Upper lobe of left lung (tissue), 6 donors: ENCODE data around the gene PCP2. TPM values are rescaled to one million over a fixed set of nuclear protein-coding genes. Genes with fewer than 3 reads are reported as not detected.
A peak's percentile ranks its signal among the peaks of the same experiment; 100 is the strongest.

Experiments used
- ATAC-seq, 2 donors: fragments of 200-7000 bp; cut with Tn5 transposase; one replicate each; pipeline ENCODE4 v1.9.1; 2022; ENCODE audit warnings: mild to moderate bottlenecking in 2 of 2, moderate library complexity in 2 of 2; ENCODE audit not compliant: low FRiP score in 2 of 2
- DNase-seq, 2 donors: peaks; one replicate each; pipeline ENCODE4 v3.0.0-alpha.2; 2019 to 2020
- H3K27ac ChIP-seq, 4 donors: fragments of 200-600 bp; sonication (generic); one replicate each; pipeline ENCODE4 v1.5.1; 2016 to 2019
- H3K27me3 ChIP-seq, 4 donors: fragments of 200-600 bp; sonication (generic); one replicate each; pipeline ENCODE4 v1.5.1; 2017 to 2019
- H3K36me3 ChIP-seq, 4 donors: fragments of 200-600 bp; sonication (generic); one replicate each; pipeline ENCODE4 v1.5.1; 2016 to 2019
- H3K4me1 ChIP-seq, 4 donors: fragments of 200-600 bp; sonication (generic); one replicate each; pipeline ENCODE4 v1.5.1; 2018 to 2019
- H3K4me3 ChIP-seq, 4 donors: fragments of 200-600 bp; sonication (generic); one replicate each; pipeline ENCODE4 v1.5.1; 2017 to 2019; ENCODE audit warnings: mild to moderate bottlenecking in 2 of 4, moderate library complexity in 1 of 4
- H3K9me3 ChIP-seq, 4 donors: fragments of 200-600 bp; sonication (generic); one replicate each; pipeline ENCODE4 v1.5.1; 2018 to 2019
- EP300 ChIP-seq, 4 donors: sonication (generic); formaldehyde crosslinking; IDR thresholded peaks; one replicate each; pipeline ENCODE4 v1.5.1; 2017; ENCODE audit warnings: antibody characterized with exemption in 4 of 4, control low read depth in 2 of 4
- POLR2A ChIP-seq, 4 donors: fragments of 450-650 bp; IDR thresholded peaks; one replicate each; pipeline ENCODE4 v1.5.1; 2016 to 2017; ENCODE audit warnings: antibody characterized with exemption in 4 of 4, mild to moderate bottlenecking in 2 of 4
- POLR2AphosphoS5 ChIP-seq, 2 donors: sonication (generic); formaldehyde crosslinking; IDR thresholded peaks; one replicate each; pipeline ENCODE4 v1.5.1; 2017; ENCODE audit warnings: antibody characterized with exemption in 2 of 2
- WGBS, 2 donors: methylation state at CpG; one replicate each; pipeline ENCODE4 v1.1.5; 2017 to 2018; 5-methylcytosine and 5-hydroxymethylcytosine counted together
- total RNA-seq, 6 donors: library from RNA; depleted of rRNA in 4 of 6; stranded (reverse); fragments of >200 nt in 4 of 6; gene quantifications; one replicate each; pipeline versions ENCODE4 v1.1.0 to v1.2.1, GENCODE V29; 2016 to 2021
- TF ChIP-seq, protein P1 (sequence below), 6 experiments: fragments of 450-650 bp in 4 of 6; fragments of 200-600 bp in 2 of 6; sonication (generic) in 2 of 6; IDR thresholded peaks; one replicate each; pipeline ENCODE4 v1.5.1; 2016 to 2019; ENCODE audit warnings: antibody characterized with exemption in 6 of 6
- donor health status: DM: no; HTN: no; CAD: no; lungs with moderate emphysema.
- donor health status: DM: no; HTN: yes; CAD: no; lungs with severe emphysema.

PCP2 gene
- total RNA-seq, 6 donors from 2014 or later, result 2.3 to 21.0 (median 3.3) TPM; not detected in 1

- Histone ChIP-seq H3K27ac (peak overlapping the region; percentile 24 to 94 (median 86)), H3K27me3 (no peaks in the 10 kb centered on the region), H3K4me1 (peaks cover 10 to 39% (median 32%) of the 10 kb centered on the region in 4 donors), H3K4me3 (no peak overlapping the region), H3K9me3 (no peaks in the 10 kb centered on the region), H3K36me3 (peaks cover 16 to 56% (median 40%) of the 10 kb centered on the region in 4 donors)
- no peak for TF ChIP-seq POLR2AphosphoS5 (IDR thresholded peaks at IDR 0.05)
- no peak for TF ChIP-seq POLR2A (IDR thresholded peaks at IDR 0.05)
- TF ChIP-seq, protein P1, sequence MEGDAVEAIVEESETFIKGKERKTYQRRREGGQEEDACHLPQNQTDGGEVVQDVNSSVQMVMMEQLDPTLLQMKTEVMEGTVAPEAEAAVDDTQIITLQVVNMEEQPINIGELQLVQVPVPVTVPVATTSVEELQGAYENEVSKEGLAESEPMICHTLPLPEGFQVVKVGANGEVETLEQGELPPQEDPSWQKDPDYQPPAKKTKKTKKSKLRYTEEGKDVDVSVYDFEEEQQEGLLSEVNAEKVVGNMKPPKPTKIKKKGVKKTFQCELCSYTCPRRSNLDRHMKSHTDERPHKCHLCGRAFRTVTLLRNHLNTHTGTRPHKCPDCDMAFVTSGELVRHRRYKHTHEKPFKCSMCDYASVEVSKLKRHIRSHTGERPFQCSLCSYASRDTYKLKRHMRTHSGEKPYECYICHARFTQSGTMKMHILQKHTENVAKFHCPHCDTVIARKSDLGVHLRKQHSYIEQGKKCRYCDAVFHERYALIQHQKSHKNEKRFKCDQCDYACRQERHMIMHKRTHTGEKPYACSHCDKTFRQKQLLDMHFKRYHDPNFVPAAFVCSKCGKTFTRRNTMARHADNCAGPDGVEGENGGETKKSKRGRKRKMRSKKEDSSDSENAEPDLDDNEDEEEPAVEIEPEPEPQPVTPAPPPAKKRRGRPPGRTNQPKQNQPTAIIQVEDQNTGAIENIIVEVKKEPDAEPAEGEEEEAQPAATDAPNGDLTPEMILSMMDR (IDR thresholded peaks at IDR 0.05), result no peak
- no peak for TF ChIP-seq EP300 (IDR thresholded peaks at IDR 0.05)
- DNase-seq (no peak), ATAC-seq (no peak)
- WGBS, 2 donors, result 94 to 96% methylated on average over 7 to 12 of the region's 12 CpGs
Measured at GRCh38 chr19:7617172-7617571, 16.3 kb downstream of the PCP2 start.

DNA sequence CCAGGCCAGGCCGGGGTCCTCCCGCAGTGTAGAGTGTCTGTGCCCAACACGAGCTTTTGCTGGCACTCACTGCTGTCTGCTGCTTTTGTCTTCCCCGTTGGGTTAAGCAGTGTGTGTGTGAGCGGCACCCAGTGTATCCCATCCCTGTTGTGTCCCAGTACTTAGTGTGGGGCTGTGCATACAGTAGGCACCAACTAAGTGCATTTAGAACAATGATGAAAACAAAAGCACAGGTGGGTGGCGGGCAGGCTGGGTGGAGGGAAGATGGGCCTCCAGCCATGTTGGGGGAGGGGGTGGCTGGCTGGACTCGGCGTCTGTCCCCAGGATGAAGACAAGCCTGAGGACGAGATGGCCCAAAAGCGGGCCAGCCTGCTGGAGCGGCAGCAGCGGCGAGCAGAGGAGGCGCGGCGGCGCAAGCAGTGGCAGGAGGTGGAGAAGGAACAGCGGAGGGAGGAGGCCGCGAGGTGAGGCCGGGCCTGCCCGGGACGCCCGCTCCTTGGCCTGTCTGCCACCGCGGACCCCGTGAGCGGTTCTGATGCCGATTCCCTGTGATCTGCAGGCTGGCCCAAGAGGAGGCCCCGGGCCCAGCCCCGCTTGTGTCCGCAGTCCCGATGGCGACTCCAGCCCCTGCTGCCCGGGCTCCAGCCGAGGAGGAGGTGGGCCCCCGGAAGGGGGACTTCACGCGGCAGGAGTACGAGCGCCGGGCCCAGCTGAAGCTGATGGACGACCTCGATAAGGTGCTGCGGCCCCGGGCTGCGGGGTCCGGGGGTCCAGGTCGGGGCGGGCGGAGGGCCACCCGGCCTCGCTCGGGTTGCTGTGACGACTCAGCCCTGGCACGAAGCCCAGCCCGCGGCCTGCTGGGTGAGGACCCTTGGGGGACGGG lies 18.4 kb downstream of the PCP2 start:
- DNase-seq, result peak in 1 of 2 donors; percentile 84
- no peak for ATAC-seq

DNA sequence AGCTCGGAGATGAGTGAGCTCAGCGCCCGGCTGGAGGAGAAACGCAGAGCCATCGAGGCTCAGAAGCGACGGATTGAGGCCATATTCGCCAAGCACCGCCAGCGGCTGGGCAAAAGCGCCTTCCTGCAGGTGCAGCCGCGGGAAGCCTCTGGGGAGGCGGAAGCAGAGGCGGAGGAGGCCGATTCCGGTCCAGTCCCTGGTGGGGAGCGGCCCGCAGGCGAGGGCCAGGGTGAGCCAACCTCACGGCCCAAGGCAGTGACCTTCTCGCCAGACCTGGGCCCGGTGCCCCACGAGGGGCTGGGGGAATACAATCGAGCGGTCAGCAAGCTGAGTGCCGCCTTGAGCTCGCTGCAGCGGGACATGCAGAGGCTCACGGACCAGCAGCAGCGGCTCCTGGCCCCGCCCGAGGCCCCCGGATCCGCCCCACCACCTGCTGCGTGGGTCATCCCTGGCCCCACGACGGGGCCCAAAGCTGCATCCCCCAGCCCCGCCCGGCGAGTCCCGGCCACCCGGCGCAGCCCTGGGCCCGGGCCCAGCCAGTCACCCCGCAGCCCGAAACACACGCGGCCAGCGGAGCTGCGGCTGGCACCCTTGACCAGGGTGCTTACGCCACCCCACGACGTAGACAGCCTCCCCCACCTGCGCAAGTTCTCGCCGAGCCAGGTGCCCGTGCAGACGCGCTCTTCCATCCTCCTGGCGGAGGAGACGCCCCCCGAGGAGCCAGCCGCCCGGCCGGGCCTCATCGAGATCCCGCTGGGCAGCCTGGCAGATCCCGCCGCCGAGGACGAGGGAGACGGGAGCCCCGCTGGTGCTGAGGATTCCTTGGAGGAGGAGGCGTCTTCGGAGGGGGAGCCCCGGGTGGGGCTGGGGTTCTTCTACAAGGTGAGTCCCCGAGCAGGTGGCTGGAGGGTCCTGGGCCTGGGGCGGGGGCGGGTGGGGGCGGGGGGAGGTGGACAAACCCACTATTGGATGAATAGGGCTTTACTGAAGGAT lies 20.9 kb downstream of the PCP2 start:
- no peak overlapping the region for H3K4me3 ChIP-seq
- 92 to 93% methylated on average over 17 to 78 of the region's 81 CpGs for WGBS, 2 donors
- TF ChIP-seq, protein P1 (IDR thresholded peaks at IDR 0.05), result no peak
- no peaks in the 10 kb centered on the region for H3K27me3 ChIP-seq
- DNase-seq (peak in 1 of 2 donors; percentile 79), ATAC-seq (no peak)
- no peak overlapping the region for H3K27ac ChIP-seq
- H3K4me1 ChIP-seq, result peaks cover 0 to 12% (median 6%) of the 10 kb centered on the region in 4 donors
- no peaks in the 10 kb centered on the region for H3K9me3 ChIP-seq
- H3K36me3 ChIP-seq, result peaks cover 0 to 32% (median 15%) of the 10 kb centered on the region in 4 donors

More for the DNA sequence above, 18.4 kb downstream of the PCP2 start:
- Histone ChIP-seq H3K9me3 (no peaks in the 10 kb centered on the region), H3K27ac (no peak overlapping the region), H3K36me3 (peaks cover 6 to 47% (median 25%) of the 10 kb centered on the region in 4 donors), H3K4me3 (no peak overlapping the region), H3K27me3 (no peaks in the 10 kb centered on the region), H3K4me1 (peaks cover 6 to 29% (median 24%) of the 10 kb centered on the region in 4 donors)
- TF ChIP-seq EP300 (IDR thresholded peaks at IDR 0.05) (no peak), POLR2A (IDR thresholded peaks at IDR 0.05) (no peak), POLR2AphosphoS5 (IDR thresholded peaks at IDR 0.05) (no peak)
- TF ChIP-seq, protein P1 (IDR thresholded peaks at IDR 0.05), result no peak
- 83 to 84% methylated on average over 52 to 59 of the region's 59 CpGs for WGBS, 2 donors

DNA sequence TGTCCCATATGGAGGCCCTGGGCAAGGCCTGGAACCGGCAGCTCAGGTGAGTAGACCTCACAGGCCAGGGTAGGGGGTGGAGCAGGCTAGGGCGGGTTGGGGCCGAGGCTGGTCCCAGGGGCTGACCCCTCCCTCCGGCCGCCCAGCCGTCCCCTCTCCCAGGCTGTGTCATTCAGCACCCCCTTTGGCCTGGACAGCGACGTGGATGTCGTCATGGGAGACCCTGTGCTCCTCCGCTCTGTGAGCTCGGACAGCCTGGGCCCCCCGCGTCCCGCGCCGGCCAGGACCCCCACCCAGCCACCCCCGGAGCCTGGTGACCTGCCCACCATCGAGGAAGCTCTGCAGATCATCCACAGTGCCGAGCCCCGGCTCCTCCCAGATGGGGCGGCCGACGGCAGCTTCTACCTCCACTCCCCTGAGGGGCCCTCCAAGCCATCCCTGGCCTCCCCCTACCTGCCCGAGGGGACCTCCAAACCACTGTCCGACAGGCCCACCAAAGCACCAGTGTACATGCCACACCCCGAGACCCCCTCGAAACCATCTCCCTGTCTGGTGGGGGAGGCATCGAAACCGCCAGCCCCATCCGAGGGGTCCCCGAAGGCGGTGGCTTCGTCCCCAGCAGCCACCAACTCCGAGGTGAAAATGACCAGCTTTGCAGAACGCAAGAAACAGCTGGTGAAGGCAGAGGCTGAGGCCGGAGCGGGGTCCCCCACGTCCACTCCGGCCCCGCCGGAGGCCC lies 21.8 kb downstream of the PCP2 start:
- TF ChIP-seq POLR2A (IDR thresholded peaks at IDR 0.05), result no peak
- TF ChIP-seq, protein P1 (IDR thresholded peaks at IDR 0.05), result no peak
- no peak for TF ChIP-seq EP300 (IDR thresholded peaks at IDR 0.05)
- no peak for TF ChIP-seq POLR2AphosphoS5 (IDR thresholded peaks at IDR 0.05)
- H3K4me3 ChIP-seq, result no peak overlapping the region
- H3K4me1 ChIP-seq, result peaks cover 0 to 6% (median 2%) of the 10 kb centered on the region in 4 donors
- DNase-seq (peak in 1 of 2 donors; percentile 77), ATAC-seq (no peak)
- no peak overlapping the region for H3K27ac ChIP-seq
- 91 to 97% methylated on average over 9 to 39 of the region's 41 CpGs for WGBS, 2 donors
- H3K36me3 ChIP-seq, result peaks cover 0 to 28% (median 12%) of the 10 kb centered on the region in 4 donors
- H3K27me3 ChIP-seq, result no peaks in the 10 kb centered on the region
- H3K9me3 ChIP-seq, result no peaks in the 10 kb centered on the region
